Gastroesophageal sphincter (tissue), 3 donors: Measurements from ENCODE around the gene TNFRSF11A.

Source experiments
- CTCF ChIP-seq, 4 experiments: fragments of 200-600 bp in 2 of 4; fragments of 450-650 bp in 2 of 4; sonication (generic) in 1 of 4; IDR thresholded peaks; one replicate each; pipeline ENCODE4 v1.5.1; 2017 to 2019; ENCODE audit warnings: antibody characterized with exemption in 4 of 4, mild to moderate bottlenecking in 2 of 4, moderate library complexity in 2 of 4
- POLR2A ChIP-seq, 2 donors: fragments of 450-650 bp; IDR thresholded peaks; one replicate each; pipeline ENCODE4 v1.6.1; 2017; ENCODE audit warnings: antibody characterized with exemption in 2 of 2, mild to moderate bottlenecking in 2 of 2, moderate library complexity in 1 of 2
- POLR2AphosphoS5 ChIP-seq: sonication (generic); formaldehyde crosslinking; IDR thresholded peaks from one replicate; pipeline ENCODE4 v1.6.1; 2017; ENCODE audit warnings: antibody characterized with exemption

GRCh38 chr18:62287781-62288664, 37.1 kb upstream of the TNFRSF11A start:
- no peak for TF ChIP-seq POLR2A (IDR thresholded peaks at IDR 0.05)
- TF ChIP-seq CTCF (IDR thresholded peaks at IDR 0.05): no peak
- no peak for TF ChIP-seq POLR2AphosphoS5
